ENCODE results near the gene MYOT. TPM values are rescaled to one million over a fixed set of nuclear protein-coding genes. Genes with fewer than 3 reads are reported as not detected.
A peak's percentile ranks its signal among the peaks of the same experiment; 100 is the strongest.

MYOT gene
- polyA plus RNA-seq, 3 donors: not detected

GRCh38 chr5:137896560-137896959 lies 28.9 kb downstream of the MYOT start:
- Histone ChIP-seq H3K36me3 (replicated peaks in 1 of 2; ENCODE audit: control insufficient read depth in 1 of 2, insufficient read depth in 2 of 2, low read length in 2 of 2) (no peaks in the 10 kb centered on the region), H3K4me2 (replicated peaks; ENCODE audit: extremely low read depth, low read length, poor library complexity, severe bottlenecking) (no peak overlapping the region), H3K4me1 (ENCODE audit: control insufficient read depth in 1 of 2, insufficient read depth in 2 of 2, low read length in 2 of 2) (no peaks in the 10 kb centered on the region), H3K4me3 (replicated peaks in 1 of 3; ENCODE audit: low read depth in 2 of 3, low read length in 3 of 3) (no peak overlapping the region), H3K27me3 (ENCODE audit: control insufficient read depth in 2 of 2, insufficient read depth in 2 of 2, low read length in 2 of 2) (no peaks in the 10 kb centered on the region), H3K27ac (ENCODE audit: low read depth in 1 of 2, low read length in 2 of 2) (no peak overlapping the region), H3K79me2 (ENCODE audit: insufficient read depth, low read length) (no peaks in the 10 kb centered on the region), H3K9me3 (replicated peaks in 1 of 2; ENCODE audit: control insufficient read depth in 1 of 2, insufficient read depth in 1 of 2, low read length in 2 of 2) (no peaks in the 10 kb centered on the region), H2AFZ (ENCODE audit: insufficient read depth, low read depth, low read length, poor library complexity, severe bottlenecking) (no peak overlapping the region), H3K9ac (ENCODE audit: insufficient read depth, low read length, poor library complexity, severe bottlenecking) (no peak overlapping the region), H4K20me1 (ENCODE audit: insufficient read depth, low read length) (no peaks in the 10 kb centered on the region)
- no peak for DNase-seq
- peaks cover 0 to 3% (median 0%) of the 10 kb centered on the region in 3 donors for H3K27me3 Mint-ChIP-seq (ENCODE audit: low read depth in 3 of 3)
- 100% methylated on average over 1 of the region's 3 CpGs for WGBS (ENCODE audit: insufficient coverage)
- peak overlapping the region in 1 of 7 donors; percentile 46 for H3K27ac Mint-ChIP-seq
- TF ChIP-seq CTCF (IDR thresholded peaks at IDR 0.05): no peak
- no peaks in the 10 kb centered on the region for H3K9me3 Mint-ChIP-seq
- intact Hi-C loops (cut with micrococcal nuclease): no loop called here
- peaks cover 13% of the 10 kb centered on the region for H3K4me1 Mint-ChIP-seq
- H3K4me3 Mint-ChIP-seq: no peak overlapping the region
- H3K36me3 Mint-ChIP-seq: no peaks in the 10 kb centered on the region

DNA sequence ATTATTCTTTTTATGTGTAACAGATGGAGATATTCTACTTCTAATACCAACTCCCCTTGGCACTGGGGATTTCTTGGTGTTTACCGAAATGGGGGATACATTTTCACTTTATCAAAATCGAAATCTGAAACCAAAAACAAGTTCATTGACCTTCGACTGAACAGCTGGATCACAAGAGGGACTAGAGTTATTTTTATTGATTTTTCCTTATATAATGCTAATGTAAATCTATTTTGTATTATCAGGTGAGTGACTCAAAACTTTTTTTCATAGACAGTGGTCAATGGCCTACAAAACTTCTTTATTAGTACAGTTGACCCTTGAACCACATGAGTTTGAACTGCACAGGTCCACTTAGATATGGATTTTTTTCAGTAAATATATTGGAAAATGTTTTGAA lies 31.8 kb downstream of the MYOT start:
- Histone ChIP-seq H3K9ac (ENCODE audit: insufficient read depth, low read length, poor library complexity, severe bottlenecking) (no peak overlapping the region), H3K36me3 (replicated peaks in 1 of 2; ENCODE audit: control insufficient read depth in 1 of 2, insufficient read depth in 2 of 2, low read length in 2 of 2) (no peaks in the 10 kb centered on the region), H3K79me2 (ENCODE audit: insufficient read depth, low read length) (no peaks in the 10 kb centered on the region), H3K4me1 (ENCODE audit: control insufficient read depth in 1 of 2, insufficient read depth in 2 of 2, low read length in 2 of 2) (no peaks in the 10 kb centered on the region), H3K9me3 (replicated peaks in 1 of 2; ENCODE audit: control insufficient read depth in 1 of 2, insufficient read depth in 1 of 2, low read length in 2 of 2) (no peaks in the 10 kb centered on the region), H3K4me3 (replicated peaks in 1 of 3; ENCODE audit: low read depth in 2 of 3, low read length in 3 of 3) (no peak overlapping the region), H3K27ac (ENCODE audit: low read depth in 1 of 2, low read length in 2 of 2) (no peak overlapping the region), H2AFZ (ENCODE audit: insufficient read depth, low read depth, low read length, poor library complexity, severe bottlenecking) (no peak overlapping the region), H4K20me1 (ENCODE audit: insufficient read depth, low read length) (no peaks in the 10 kb centered on the region), H3K27me3 (ENCODE audit: control insufficient read depth in 2 of 2, insufficient read depth in 2 of 2, low read length in 2 of 2) (no peaks in the 10 kb centered on the region), H3K4me2 (replicated peaks; ENCODE audit: extremely low read depth, low read length, poor library complexity, severe bottlenecking) (no peak overlapping the region)
- no CpG with 5 or more reads among the region's 3 CpGs for WGBS (ENCODE audit: insufficient coverage)
- Mint-ChIP-seq H3K27me3 (ENCODE audit: low read depth in 3 of 3) (peaks cover 0 to 2% (median 0%) of the 10 kb centered on the region in 3 donors), H3K36me3 (no peaks in the 10 kb centered on the region), H3K4me1 (peaks cover 13% of the 10 kb centered on the region), H3K27ac (no peak overlapping the region), H3K9me3 (no peaks in the 10 kb centered on the region), H3K4me3 (no peak overlapping the region)
- intact Hi-C loops (cut with micrococcal nuclease): no loop called here
- TF ChIP-seq CTCF (IDR thresholded peaks at IDR 0.05): no peak
- DNase-seq: no peak

Measured in CD14-positive monocyte (primary cell).